ENCODE data around the gene ANO2.
"Not testable (repeated sequence)": the region's sequence is repeated elsewhere in the genome, so short reads cannot be mapped to it uniquely, and the experiment has no call there.

Gene ANO2

GRCh38 chr12:5818877-5819276 lies 126.2 kb downstream of the ANO2 start:
- DNase-seq (ENCODE audit: low read depth), result not testable (repeated sequence)

GRCh38 chr12:5817246-5817645 lies 127.8 kb downstream of the ANO2 start:
- no peak for DNase-seq (ENCODE audit: low read depth)

GRCh38 chr12:5809586-5809985 lies 135.5 kb downstream of the ANO2 start:
- DNase-seq (ENCODE audit: low read depth), result no peak

GRCh38 chr12:5808981-5809380 lies 136.1 kb downstream of the ANO2 start:
- DNase-seq (ENCODE audit: low read depth), result peak; percentile 92

- peak; percentile 37 for DNase-seq (ENCODE audit: low read depth)
Observed at GRCh38 chr12:5807514-5808219, 137.4 kb downstream of the ANO2 start.

GRCh38 chr12:5807090-5807414 lies 138.0 kb downstream of the ANO2 start:
- peak; percentile 79 for DNase-seq (ENCODE audit: low read depth)

GRCh38 chr12:5806371-5807089 lies 138.5 kb downstream of the ANO2 start:
- peak; percentile 37 for DNase-seq (ENCODE audit: low read depth)

GRCh38 chr12:5803532-5803931 lies 141.5 kb downstream of the ANO2 start:
- DNase-seq (ENCODE audit: low read depth), result no peak

GRCh38 chr12:5798242-5799015 lies 146.6 kb downstream of the ANO2 start:
- no peak for DNase-seq (ENCODE audit: low read depth)

- DNase-seq (ENCODE audit: low read depth), result no peak
Observed at GRCh38 chr12:5797661-5798060, 147.4 kb downstream of the ANO2 start.

- no peak for DNase-seq (ENCODE audit: low read depth)
Observed at GRCh38 chr12:5796959-5797225, 148.2 kb downstream of the ANO2 start.

- DNase-seq (ENCODE audit: low read depth), result peak; percentile 40
Observed at GRCh38 chr12:5796171-5796958, 148.7 kb downstream of the ANO2 start.

- DNase-seq (ENCODE audit: low read depth), result no peak
Observed at GRCh38 chr12:5794156-5794555, 150.9 kb downstream of the ANO2 start.

- DNase-seq (ENCODE audit: low read depth), result peak; percentile 11
Observed at GRCh38 chr12:5792343-5792742, 152.7 kb downstream of the ANO2 start.

GRCh38 chr12:5789469-5789968 lies 155.5 kb downstream of the ANO2 start:
- DNase-seq (ENCODE audit: low read depth), result peak; percentile 65

- no peak for DNase-seq (ENCODE audit: low read depth)
Observed at GRCh38 chr12:5787828-5788227, 157.2 kb downstream of the ANO2 start.

- DNase-seq (ENCODE audit: low read depth), result no peak
Observed at GRCh38 chr12:5785601-5786000, 159.5 kb downstream of the ANO2 start.

- no peak for DNase-seq (ENCODE audit: low read depth)
Observed at GRCh38 chr12:5784462-5785130, 160.5 kb downstream of the ANO2 start.

GRCh38 chr12:5783289-5783920 lies 161.7 kb downstream of the ANO2 start:
- no peak for DNase-seq (ENCODE audit: low read depth)

- DNase-seq (ENCODE audit: low read depth), result no peak
Observed at GRCh38 chr12:5780536-5780935, 164.5 kb downstream of the ANO2 start.

- DNase-seq (ENCODE audit: low read depth), result no peak
Observed at GRCh38 chr12:5779401-5779800, 165.7 kb downstream of the ANO2 start.

Data from ELR (cell line).